ENCODE results near the gene FAM50A.

FAM50A gene

GRCh38 chrX:154417157-154417556 is 26.8 kb upstream of the FAM50A start:
- H3K36me3 ChIP-seq (ENCODE audit: insufficient read depth, low read length) = no peaks in the 10 kb centered on the region
- H3K27ac ChIP-seq (ENCODE audit: low read depth, low read length) = no peak overlapping the region
- no peaks in the 10 kb centered on the region for H3K79me2 ChIP-seq (ENCODE audit: control insufficient read depth, insufficient read depth, low read length, unreplicated experiment)
- H3K27me3 ChIP-seq (ENCODE audit: insufficient read depth, low read length) = no peaks in the 10 kb centered on the region
- H2AFZ ChIP-seq (ENCODE audit: low read length, unreplicated experiment) = no peak overlapping the region
- H3K4me1 ChIP-seq (ENCODE audit: control insufficient read depth, insufficient read depth, low read length, unreplicated experiment) = peaks cover 8% of the 10 kb centered on the region
- no peak overlapping the region for H3K4me3 ChIP-seq (ENCODE audit: low read depth, low read length)

DNA sequence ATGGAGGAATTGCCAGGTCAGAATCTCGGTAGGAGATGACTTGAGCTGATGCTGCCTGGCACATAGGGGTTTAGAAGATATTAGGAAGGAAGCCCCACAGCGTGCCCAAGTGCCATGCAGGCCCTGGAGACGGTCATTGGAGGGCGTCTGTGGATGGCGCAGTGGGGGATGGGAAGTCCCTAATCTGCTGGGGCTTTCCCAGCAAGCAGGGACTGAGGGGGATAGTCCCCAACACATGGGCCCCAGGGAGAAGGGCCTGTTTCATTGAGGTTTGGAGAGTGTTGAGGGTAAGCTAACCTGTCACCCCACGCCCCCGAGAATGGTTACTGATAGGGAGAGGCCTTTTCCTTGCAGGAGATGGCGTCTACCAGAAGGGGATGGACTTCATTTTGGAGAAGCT is 24.8 kb upstream of the FAM50A start:
- no peaks in the 10 kb centered on the region for H3K27me3 ChIP-seq (ENCODE audit: insufficient read depth, low read length)
- H2AFZ ChIP-seq (ENCODE audit: low read length, unreplicated experiment) = no peak overlapping the region
- H3K36me3 ChIP-seq (ENCODE audit: insufficient read depth, low read length) = no peaks in the 10 kb centered on the region
- H3K79me2 ChIP-seq (ENCODE audit: control insufficient read depth, insufficient read depth, low read length, unreplicated experiment) = no peaks in the 10 kb centered on the region
- no peaks in the 10 kb centered on the region for H3K4me1 ChIP-seq (ENCODE audit: control insufficient read depth, insufficient read depth, low read length, unreplicated experiment)
- H3K4me3 ChIP-seq (ENCODE audit: low read depth, low read length) = no peak overlapping the region
- no peak overlapping the region for H3K27ac ChIP-seq (ENCODE audit: low read depth, low read length)

DNA sequence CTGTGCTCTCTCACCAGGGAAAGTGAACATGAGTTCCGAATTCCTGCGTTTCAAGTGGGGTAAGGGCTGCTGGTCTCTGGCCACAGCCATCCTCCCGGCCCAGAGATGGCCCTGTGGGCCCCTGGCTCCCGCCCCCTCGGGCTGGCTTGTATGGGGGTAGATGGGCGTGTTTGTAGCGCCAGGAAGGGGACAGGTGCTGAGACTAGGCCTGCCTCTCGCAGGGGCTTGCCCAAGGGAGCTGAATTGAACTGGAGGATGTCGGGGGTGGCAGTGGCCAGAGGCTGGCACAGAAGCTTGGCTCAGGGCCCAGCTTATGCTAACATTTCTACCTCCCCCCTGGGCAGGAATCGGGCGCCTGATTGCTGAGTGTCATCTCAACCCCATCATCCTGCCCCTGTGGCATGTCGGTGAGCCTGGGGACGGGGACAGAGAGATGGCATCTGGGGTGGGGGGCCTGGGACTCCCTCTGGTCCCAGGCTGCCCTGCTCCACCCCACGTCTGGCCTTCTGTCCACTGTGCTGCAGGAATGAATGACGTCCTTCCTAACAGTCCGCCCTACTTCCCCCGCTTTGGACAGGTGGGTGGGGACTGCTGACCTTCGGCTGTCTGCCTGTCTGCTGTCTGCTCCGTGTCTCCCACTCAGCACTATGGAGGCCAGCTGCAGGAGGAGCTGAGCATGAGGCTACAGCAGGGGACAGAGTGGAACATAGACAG is 24.1 kb upstream of the FAM50A start:
- no peaks in the 10 kb centered on the region for H3K27me3 ChIP-seq (ENCODE audit: insufficient read depth, low read length)
- H3K4me3 ChIP-seq (ENCODE audit: low read depth, low read length) = no peak overlapping the region
- no peaks in the 10 kb centered on the region for H3K4me1 ChIP-seq (ENCODE audit: control insufficient read depth, insufficient read depth, low read length, unreplicated experiment)
- no peaks in the 10 kb centered on the region for H3K36me3 ChIP-seq (ENCODE audit: insufficient read depth, low read length)
- H3K27ac ChIP-seq (ENCODE audit: low read depth, low read length) = no peak overlapping the region
- H2AFZ ChIP-seq (ENCODE audit: low read length, unreplicated experiment) = no peak overlapping the region
- H3K79me2 ChIP-seq (ENCODE audit: control insufficient read depth, insufficient read depth, low read length, unreplicated experiment) = no peaks in the 10 kb centered on the region

DNA sequence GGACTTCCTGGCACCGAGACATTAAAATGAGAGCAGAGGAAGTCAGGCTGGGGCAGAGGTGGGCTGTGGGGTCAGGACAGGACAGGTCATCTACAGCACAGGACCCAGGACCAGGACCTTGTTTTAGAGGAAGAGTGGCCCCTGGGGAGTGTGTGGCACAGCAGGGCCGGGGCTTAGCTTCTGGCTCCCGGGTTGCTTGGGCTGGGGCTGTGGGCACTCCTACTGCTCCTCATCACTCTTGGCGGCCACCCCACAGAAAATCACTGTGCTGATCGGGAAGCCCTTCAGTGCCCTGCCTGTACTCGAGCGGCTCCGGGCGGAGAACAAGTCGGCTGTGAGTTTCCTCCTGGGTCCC is 23.6 kb upstream of the FAM50A start:
- H3K36me3 ChIP-seq (ENCODE audit: insufficient read depth, low read length) = no peaks in the 10 kb centered on the region
- no peaks in the 10 kb centered on the region for H3K79me2 ChIP-seq (ENCODE audit: control insufficient read depth, insufficient read depth, low read length, unreplicated experiment)
- no peaks in the 10 kb centered on the region for H3K27me3 ChIP-seq (ENCODE audit: insufficient read depth, low read length)
- no peak overlapping the region for H2AFZ ChIP-seq (ENCODE audit: low read length, unreplicated experiment)
- no peak overlapping the region for H3K27ac ChIP-seq (ENCODE audit: low read depth, low read length)
- H3K4me1 ChIP-seq (ENCODE audit: control insufficient read depth, insufficient read depth, low read length, unreplicated experiment) = no peaks in the 10 kb centered on the region
- H3K4me3 ChIP-seq (ENCODE audit: low read depth, low read length) = no peak overlapping the region

DNA sequence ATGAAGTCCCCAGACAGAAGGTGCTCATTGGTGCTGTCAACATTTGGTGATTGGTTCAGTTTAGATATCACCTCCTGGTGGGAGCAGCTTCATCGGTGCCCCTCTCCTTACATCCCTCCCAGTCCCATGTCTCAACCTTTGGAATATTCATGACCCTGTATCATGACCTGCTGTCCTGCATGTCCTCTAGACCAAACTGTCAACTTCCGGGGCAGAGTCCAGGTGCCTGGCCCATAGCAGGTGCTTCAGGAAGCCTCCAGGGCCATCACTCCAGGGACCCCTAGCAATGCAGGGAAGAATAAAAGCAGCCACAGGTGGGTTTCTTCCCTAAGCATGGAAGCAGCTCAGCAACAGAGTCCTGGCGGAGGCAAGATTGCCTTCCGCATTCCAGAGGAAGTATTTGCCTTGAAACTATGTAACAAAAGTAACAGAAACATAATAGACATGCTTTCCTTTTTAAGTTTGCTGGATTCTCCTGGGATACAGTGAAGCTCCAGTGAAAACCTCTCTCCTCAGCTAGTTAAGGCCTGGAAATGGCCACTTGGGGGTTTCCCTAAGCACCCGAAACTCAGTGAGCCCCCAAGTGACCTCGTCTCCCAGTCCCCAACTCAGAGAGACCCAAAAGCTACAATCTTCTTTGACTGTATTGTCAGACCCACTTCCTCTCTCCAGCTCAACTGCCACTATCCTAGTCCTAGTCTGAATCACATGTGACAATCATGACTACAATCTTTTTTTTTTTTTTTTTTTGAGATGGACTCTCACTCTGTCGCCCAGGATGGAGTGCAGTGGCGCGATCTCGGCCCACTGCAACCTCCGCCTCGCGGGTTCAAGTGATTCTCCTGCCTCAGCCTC is 16.8 kb upstream of the FAM50A start:
- Histone ChIP-seq H3K4me1 (ENCODE audit: control insufficient read depth, insufficient read depth, low read length, unreplicated experiment) (no peaks in the 10 kb centered on the region), H3K79me2 (ENCODE audit: control insufficient read depth, insufficient read depth, low read length, unreplicated experiment) (peaks cover 18% of the 10 kb centered on the region), H3K4me3 (ENCODE audit: low read depth, low read length) (no peak overlapping the region), H2AFZ (ENCODE audit: low read length, unreplicated experiment) (no peak overlapping the region), H3K27ac (ENCODE audit: low read depth, low read length) (no peak overlapping the region), H3K27me3 (ENCODE audit: insufficient read depth, low read length) (no peaks in the 10 kb centered on the region), H3K36me3 (ENCODE audit: insufficient read depth, low read length) (no peaks in the 10 kb centered on the region)

DNA sequence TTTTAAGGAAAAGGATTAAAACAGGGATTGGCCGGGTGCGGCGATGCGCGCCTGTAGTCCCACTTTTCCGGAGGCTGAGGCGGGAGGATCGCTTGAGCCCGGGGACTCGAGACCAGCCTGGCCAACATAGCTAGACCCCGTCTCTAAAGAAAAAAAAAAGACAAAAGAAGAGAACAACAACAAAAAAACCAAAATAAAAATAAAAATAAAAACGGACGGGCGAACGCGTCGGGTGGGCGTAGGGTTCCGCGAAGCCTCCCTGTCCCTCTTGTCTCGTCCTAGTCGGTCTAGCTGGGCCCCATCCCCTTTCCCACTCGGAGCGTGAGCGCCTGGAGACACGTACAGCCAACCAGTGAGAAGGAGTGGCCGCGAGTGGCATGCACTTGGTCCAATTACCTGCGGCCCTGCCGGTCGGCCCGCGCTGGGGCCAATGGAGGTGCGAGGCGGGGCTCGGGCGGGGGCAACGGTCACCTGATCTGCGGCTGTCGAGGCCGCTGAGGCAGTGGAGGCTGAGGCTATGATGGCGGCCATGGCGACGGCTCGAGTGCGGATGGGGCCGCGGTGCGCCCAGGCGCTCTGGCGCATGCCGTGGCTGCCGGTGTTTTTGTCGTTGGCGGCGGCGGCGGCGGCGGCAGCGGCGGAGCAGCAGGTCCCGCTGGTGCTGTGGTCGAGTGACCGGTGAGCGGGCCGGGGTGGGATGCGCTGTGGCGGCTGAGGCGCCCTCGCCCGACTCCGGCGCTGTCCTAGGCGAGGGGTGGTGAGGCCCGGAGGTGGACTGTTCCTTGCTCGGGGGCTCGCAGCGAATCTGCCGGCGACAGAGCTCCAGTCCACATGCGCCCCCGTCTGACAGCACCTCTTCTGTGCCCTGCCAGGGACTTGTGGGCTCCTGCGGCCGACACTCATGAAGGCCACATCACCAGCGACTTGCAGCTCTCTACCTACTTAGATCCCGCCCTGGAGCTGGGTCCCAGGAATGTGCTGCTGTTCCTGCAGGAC is 15.5 kb upstream of the FAM50A start, which contains the start of gene ATP6AP1:
Gene ATP6AP1, plus strand, starts transcription at position 502 of the 996 bp plus-strand sequence. Its CDS starts 16 bp downstream, at position 518.
- no peaks in the 10 kb centered on the region for H3K36me3 ChIP-seq (ENCODE audit: insufficient read depth, low read length)
- peak within 1 kb of the TSS; percentile 3 for H2AFZ ChIP-seq (ENCODE audit: low read length, unreplicated experiment)
- H3K4me1 ChIP-seq (ENCODE audit: control insufficient read depth, insufficient read depth, low read length, unreplicated experiment) = no peaks in the 10 kb centered on the region
- H3K27me3 ChIP-seq (ENCODE audit: insufficient read depth, low read length) = no peaks in the 10 kb centered on the region
- H3K79me2 ChIP-seq (ENCODE audit: control insufficient read depth, insufficient read depth, low read length, unreplicated experiment) = peaks cover 18% of the 10 kb centered on the region
- peak within 1 kb of the TSS; percentile 90 for H3K4me3 ChIP-seq (ENCODE audit: low read depth, low read length)
- H3K27ac ChIP-seq (ENCODE audit: low read depth, low read length) = no peak within 1 kb of the TSS

DNA sequence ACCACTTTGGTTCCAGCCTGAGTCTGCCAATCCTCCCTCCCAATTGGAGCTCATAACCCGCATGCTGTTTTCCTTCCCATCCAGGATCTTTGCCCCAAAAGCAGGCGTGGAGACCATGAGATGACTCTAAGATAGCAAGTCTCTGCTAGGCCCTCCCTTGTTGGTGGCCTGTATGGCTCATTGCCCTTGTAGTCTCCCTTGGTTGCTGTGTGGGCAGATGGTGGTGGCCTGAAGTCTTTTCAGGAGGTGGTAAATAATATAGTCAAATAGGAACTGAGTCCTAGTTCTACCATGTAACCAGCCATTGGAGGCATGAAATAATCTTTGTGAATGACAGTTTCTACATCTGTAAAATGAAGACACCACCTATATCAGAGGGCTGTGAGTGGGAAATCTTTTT is 14.2 kb upstream of the FAM50A start:
- no peak overlapping the region for H3K27ac ChIP-seq (ENCODE audit: low read depth, low read length)
- peaks cover 18% of the 10 kb centered on the region for H3K79me2 ChIP-seq (ENCODE audit: control insufficient read depth, insufficient read depth, low read length, unreplicated experiment)
- H3K27me3 ChIP-seq (ENCODE audit: insufficient read depth, low read length) = no peaks in the 10 kb centered on the region
- H2AFZ ChIP-seq (ENCODE audit: low read length, unreplicated experiment) = no peak overlapping the region
- no peaks in the 10 kb centered on the region for H3K4me1 ChIP-seq (ENCODE audit: control insufficient read depth, insufficient read depth, low read length, unreplicated experiment)
- H3K36me3 ChIP-seq (ENCODE audit: insufficient read depth, low read length) = no peaks in the 10 kb centered on the region
- H3K4me3 ChIP-seq (ENCODE audit: low read depth, low read length) = peak overlapping the region; percentile 90

- Histone ChIP-seq H3K27ac (ENCODE audit: low read depth, low read length) (no peak overlapping the region), H3K27me3 (ENCODE audit: insufficient read depth, low read length) (no peaks in the 10 kb centered on the region), H3K36me3 (ENCODE audit: insufficient read depth, low read length) (no peaks in the 10 kb centered on the region), H3K4me3 (ENCODE audit: low read depth, low read length) (no peak overlapping the region), H2AFZ (ENCODE audit: low read length, unreplicated experiment) (no peak overlapping the region), H3K4me1 (ENCODE audit: control insufficient read depth, insufficient read depth, low read length, unreplicated experiment) (no peaks in the 10 kb centered on the region), H3K79me2 (ENCODE audit: control insufficient read depth, insufficient read depth, low read length, unreplicated experiment) (peaks cover 18% of the 10 kb centered on the region)
Measured at GRCh38 chrX:154430479-154430878, 13.5 kb upstream of the FAM50A start.

DNA sequence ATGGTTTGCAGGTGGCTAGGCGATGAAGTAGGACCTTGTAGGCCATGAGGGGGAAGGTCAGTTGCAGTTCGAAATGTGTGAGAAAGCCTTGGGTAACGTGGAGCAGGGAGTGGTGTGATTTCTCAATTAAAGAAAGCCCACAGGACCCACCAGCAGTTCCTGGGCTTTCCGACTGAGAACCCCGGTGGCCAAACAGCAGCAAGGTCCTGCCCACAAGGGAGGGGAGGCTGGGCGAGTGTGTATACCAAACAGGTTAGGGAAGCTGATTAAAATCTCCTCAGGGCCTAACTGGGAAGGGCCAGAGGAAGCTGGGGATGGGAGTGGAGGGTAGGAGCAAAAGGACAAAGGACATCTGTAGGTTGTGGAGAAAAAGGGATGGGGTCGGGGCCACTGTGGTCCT is 13.0 kb upstream of the FAM50A start:
- H3K4me1 ChIP-seq (ENCODE audit: control insufficient read depth, insufficient read depth, low read length, unreplicated experiment) = no peaks in the 10 kb centered on the region
- H3K79me2 ChIP-seq (ENCODE audit: control insufficient read depth, insufficient read depth, low read length, unreplicated experiment) = peaks cover 18% of the 10 kb centered on the region
- H2AFZ ChIP-seq (ENCODE audit: low read length, unreplicated experiment) = no peak overlapping the region
- no peak overlapping the region for H3K27ac ChIP-seq (ENCODE audit: low read depth, low read length)
- no peaks in the 10 kb centered on the region for H3K27me3 ChIP-seq (ENCODE audit: insufficient read depth, low read length)
- H3K36me3 ChIP-seq (ENCODE audit: insufficient read depth, low read length) = no peaks in the 10 kb centered on the region
- no peak overlapping the region for H3K4me3 ChIP-seq (ENCODE audit: low read depth, low read length)

DNA sequence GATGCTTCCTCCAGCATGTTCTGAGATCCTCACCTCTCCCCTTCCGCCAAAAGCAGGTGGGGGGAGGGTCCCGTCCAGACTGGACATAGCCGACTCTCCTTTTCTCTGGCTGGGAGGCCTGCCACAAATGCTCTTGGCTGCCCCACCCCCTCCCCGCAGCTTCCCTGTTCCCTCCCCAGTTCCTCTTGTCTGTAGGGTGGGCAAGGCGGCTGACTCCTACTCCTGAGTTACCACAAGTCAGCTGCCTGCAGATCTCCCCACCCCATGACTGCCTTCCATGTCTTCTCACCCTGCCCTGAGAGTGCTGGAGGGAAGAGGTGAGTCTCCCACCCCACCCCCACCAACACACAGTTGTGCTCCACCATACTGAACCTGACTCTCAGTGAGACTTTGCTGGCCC is 12.6 kb upstream of the FAM50A start:
- no peak overlapping the region for H3K27ac ChIP-seq (ENCODE audit: low read depth, low read length)
- peaks cover 18% of the 10 kb centered on the region for H3K79me2 ChIP-seq (ENCODE audit: control insufficient read depth, insufficient read depth, low read length, unreplicated experiment)
- no peak overlapping the region for H2AFZ ChIP-seq (ENCODE audit: low read length, unreplicated experiment)
- no peaks in the 10 kb centered on the region for H3K27me3 ChIP-seq (ENCODE audit: insufficient read depth, low read length)
- peaks cover 3% of the 10 kb centered on the region for H3K4me1 ChIP-seq (ENCODE audit: control insufficient read depth, insufficient read depth, low read length, unreplicated experiment)
- no peak overlapping the region for H3K4me3 ChIP-seq (ENCODE audit: low read depth, low read length)
- H3K36me3 ChIP-seq (ENCODE audit: insufficient read depth, low read length) = no peaks in the 10 kb centered on the region
